Left ventricle myocardium inferior (tissue), 1 donor: ENCODE data around the gene COLGALT1. TPM values are rescaled to one million over a fixed set of nuclear protein-coding genes. Genes with fewer than 3 reads are reported as not detected.

Experiments
- DNase-seq: peaks from one replicate; pipeline ENCODE4 v3.0.0-alpha.2; 2020
- H3K27ac ChIP-seq: fragments of 200-600 bp; replicated peaks from 2 replicates; pipeline ENCODE4 v1.8.0; 2021
- H3K27me3 ChIP-seq: fragments of 200-600 bp; 2 replicates; pipeline ENCODE4 v1.8.0; 2021; ENCODE audit warnings: low read depth
- H3K36me3 ChIP-seq: fragments of 200-600 bp; 2 replicates; pipeline ENCODE4 v1.8.0; 2021
- H3K4me1 ChIP-seq: fragments of 200-600 bp; 2 replicates; pipeline ENCODE4 v1.8.0; 2021
- H3K4me3 ChIP-seq: fragments of 200-600 bp; 2 replicates; pipeline ENCODE4 v1.8.0; 2021; ENCODE audit warnings: mild to moderate bottlenecking, moderate library complexity
- H3K9me3 ChIP-seq: fragments of 200-600 bp; replicated peaks from 2 replicates; pipeline ENCODE4 v1.8.0; 2021
- CTCF ChIP-seq: fragments of 200-600 bp; IDR thresholded peaks from 2 replicates; pipeline ENCODE4 v1.8.0; 2021; ENCODE audit warnings: antibody characterized with exemption, mild to moderate bottlenecking, borderline replicate concordance
- intact Hi-C: fragments of 100-400 bp; cut with micrococcal nuclease; formaldehyde crosslinking; loops from one replicate; pipeline ENCODE4 v1.11.0; 2022
- total RNA-seq: library from RNA; stranded (reverse); fragmentation: NEBNext Ultra II Directional; extraction: Animal tissue kit (Norgen Biotek cat#: 25700); gene quantifications from one replicate; pipeline ENCODE4 v1.2.1, GENCODE V29; 2021
- donor health status: DM: no; HTN: yes; CAD: no; lungs with severe emphysema.

COLGALT1 gene
- total RNA-seq, 1 donor from 2014 or later, result 31.2 TPM

GRCh38 chr19:17522988-17523872, 32.2 kb upstream of the COLGALT1 start:
- H3K27ac ChIP-seq, result peak overlapping the region; percentile 54
- DNase-seq, result peak; percentile 57
- intact Hi-C loops, result no loop called here
- H3K9me3 ChIP-seq, result peaks cover 4% of the 10 kb centered on the region
- peaks cover 30% of the 10 kb centered on the region for H3K36me3 ChIP-seq
- H3K4me3 ChIP-seq, result no peak overlapping the region
- H3K27me3 ChIP-seq, result peaks cover 41% of the 10 kb centered on the region
- TF ChIP-seq CTCF, result no peak
- H3K4me1 ChIP-seq, result peaks cover 12% of the 10 kb centered on the region

- TF ChIP-seq CTCF, result no peak
- peaks cover 12% of the 10 kb centered on the region for H3K4me1 ChIP-seq
- DNase-seq, result no peak
- H3K9me3 ChIP-seq, result peaks cover 10% of the 10 kb centered on the region
- no peak overlapping the region for H3K4me3 ChIP-seq
- peaks cover 16% of the 10 kb centered on the region for H3K36me3 ChIP-seq
- no peak overlapping the region for H3K27ac ChIP-seq
- H3K27me3 ChIP-seq, result peaks cover 55% of the 10 kb centered on the region
- intact Hi-C loops, result no loop called here
Observed at GRCh38 chr19:17524651-17525050, 30.8 kb upstream of the COLGALT1 start.

GRCh38 chr19:17525141-17525540, 30.3 kb upstream of the COLGALT1 start:
- no peak for TF ChIP-seq CTCF

GRCh38 chr19:17526922-17527321, 28.5 kb upstream of the COLGALT1 start:
- intact Hi-C loops, result no loop called here

More at GRCh38 chr19:17525141-17525540, 30.3 kb upstream of the COLGALT1 start:
- peaks cover 11% of the 10 kb centered on the region for H3K36me3 ChIP-seq
- no peak for DNase-seq
- peaks cover 60% of the 10 kb centered on the region for H3K27me3 ChIP-seq
- intact Hi-C loops, result no loop called here
- H3K4me3 ChIP-seq, result no peak overlapping the region
- H3K27ac ChIP-seq, result no peak overlapping the region
- H3K4me1 ChIP-seq, result peaks cover 12% of the 10 kb centered on the region
- peaks cover 10% of the 10 kb centered on the region for H3K9me3 ChIP-seq

GRCh38 chr19:17527326-17527725, 28.1 kb upstream of the COLGALT1 start:
- H3K4me1 ChIP-seq, result peaks cover 12% of the 10 kb centered on the region
- peaks cover 10% of the 10 kb centered on the region for H3K9me3 ChIP-seq
- intact Hi-C loops, result no loop called here
- TF ChIP-seq CTCF, result no peak
- DNase-seq, result no peak
- no peak overlapping the region for H3K27ac ChIP-seq
- no peaks in the 10 kb centered on the region for H3K36me3 ChIP-seq
- H3K27me3 ChIP-seq, result peaks cover 79% of the 10 kb centered on the region
- no peak overlapping the region for H3K4me3 ChIP-seq

More at GRCh38 chr19:17526922-17527321, 28.5 kb upstream of the COLGALT1 start:
- Histone ChIP-seq H3K36me3 (no peaks in the 10 kb centered on the region), H3K4me1 (peaks cover 12% of the 10 kb centered on the region), H3K27me3 (peaks cover 75% of the 10 kb centered on the region), H3K9me3 (peaks cover 10% of the 10 kb centered on the region), H3K27ac (no peak overlapping the region), H3K4me3 (no peak overlapping the region)
- no peak for DNase-seq
- no peak for TF ChIP-seq CTCF
